ENCODE data around the gene DDX55.
"Not testable (repeated sequence)": the region's sequence is repeated elsewhere in the genome, so short reads cannot be mapped to it uniquely, and the experiment has no call there.

DDX55 gene

GRCh38 chr12:123601602-123602489 is at the start of gene DDX55:
Gene DDX55, plus strand, starts transcription at chr12:123602099. Its CDS starts 50 bp downstream, at chr12:123602149.
- H3K27me3 Mint-ChIP-seq = no peaks in the 10 kb centered on the region
- peak; percentile 96 for ATAC-seq
- H3K4me1 Mint-ChIP-seq = peaks cover 19% of the 10 kb centered on the region
- H3K27ac Mint-ChIP-seq = peak within 1 kb of the TSS; percentile 86
- H3K36me3 Mint-ChIP-seq = peaks cover 16% of the 10 kb centered on the region
- H3K4me3 Mint-ChIP-seq = peak within 1 kb of the TSS; percentile 85
- H3K9me3 Mint-ChIP-seq = no peaks in the 10 kb centered on the region

GRCh38 chr12:123554136-123554535 is 47.8 kb upstream of the DDX55 start:
- H3K36me3 Mint-ChIP-seq, H3K27ac Mint-ChIP-seq, H3K4me1 Mint-ChIP-seq, ATAC-seq, H3K27me3 Mint-ChIP-seq, H3K4me3 Mint-ChIP-seq, H3K9me3 Mint-ChIP-seq: not testable (repeated sequence)

- ATAC-seq, H3K27me3 Mint-ChIP-seq, H3K36me3 Mint-ChIP-seq, H3K4me1 Mint-ChIP-seq, H3K9me3 Mint-ChIP-seq, H3K27ac Mint-ChIP-seq, H3K4me3 Mint-ChIP-seq: not testable (repeated sequence)
Measured at GRCh38 chr12:123554843-123555242, 47.1 kb upstream of the DDX55 start.

GRCh38 chr12:123558487-123558886 is 43.4 kb upstream of the DDX55 start:
- H3K27me3 Mint-ChIP-seq, ATAC-seq, H3K4me1 Mint-ChIP-seq, H3K4me3 Mint-ChIP-seq, H3K27ac Mint-ChIP-seq, H3K9me3 Mint-ChIP-seq, H3K36me3 Mint-ChIP-seq: not testable (repeated sequence)

- no peak overlapping the region for H3K27ac Mint-ChIP-seq
Measured at GRCh38 chr12:123559468-123559867, 42.4 kb upstream of the DDX55 start.

GRCh38 chr12:123571343-123571813 is 30.5 kb upstream of the DDX55 start:
- no peak overlapping the region for H3K4me3 Mint-ChIP-seq
- no peaks in the 10 kb centered on the region for H3K9me3 Mint-ChIP-seq
- no peaks in the 10 kb centered on the region for H3K36me3 Mint-ChIP-seq
- no peak for ATAC-seq
- peaks cover 11% of the 10 kb centered on the region for H3K27me3 Mint-ChIP-seq
- H3K27ac Mint-ChIP-seq = no peak overlapping the region
- H3K4me1 Mint-ChIP-seq = no peaks in the 10 kb centered on the region

More at GRCh38 chr12:123559468-123559867, 42.4 kb upstream of the DDX55 start:
- no peak overlapping the region for H3K4me3 Mint-ChIP-seq
- H3K9me3 Mint-ChIP-seq = no peaks in the 10 kb centered on the region
- H3K27me3 Mint-ChIP-seq = no peaks in the 10 kb centered on the region
- no peak for ATAC-seq
- no peaks in the 10 kb centered on the region for H3K36me3 Mint-ChIP-seq
- H3K4me1 Mint-ChIP-seq = peaks cover 7% of the 10 kb centered on the region

- Mint-ChIP-seq H3K4me1 (no peaks in the 10 kb centered on the region), H3K4me3 (no peak overlapping the region)
Measured at GRCh38 chr12:123572391-123572790, 29.5 kb upstream of the DDX55 start.

GRCh38 chr12:123573870-123574269 is 28.0 kb upstream of the DDX55 start:
- Mint-ChIP-seq H3K4me1 (no peaks in the 10 kb centered on the region), H3K27ac (no peak overlapping the region), H3K9me3 (no peaks in the 10 kb centered on the region), H3K4me3 (no peak overlapping the region), H3K36me3 (no peaks in the 10 kb centered on the region), H3K27me3 (peaks cover 8% of the 10 kb centered on the region)
- ATAC-seq = no peak

More at GRCh38 chr12:123572391-123572790, 29.5 kb upstream of the DDX55 start:
- Mint-ChIP-seq H3K27ac (no peak overlapping the region), H3K9me3 (no peaks in the 10 kb centered on the region), H3K36me3 (no peaks in the 10 kb centered on the region), H3K27me3 (peaks cover 11% of the 10 kb centered on the region)
- no peak for ATAC-seq

GRCh38 chr12:123576611-123577010 is 25.3 kb upstream of the DDX55 start:
- no peaks in the 10 kb centered on the region for H3K36me3 Mint-ChIP-seq
- H3K4me1 Mint-ChIP-seq = no peaks in the 10 kb centered on the region
- H3K27ac Mint-ChIP-seq = no peak overlapping the region
- no peaks in the 10 kb centered on the region for H3K27me3 Mint-ChIP-seq
- no peak overlapping the region for H3K4me3 Mint-ChIP-seq
- H3K9me3 Mint-ChIP-seq = no peaks in the 10 kb centered on the region
- no peak for ATAC-seq

- no peak overlapping the region for H3K4me3 Mint-ChIP-seq
- H3K36me3 Mint-ChIP-seq = no peaks in the 10 kb centered on the region
- no peak for ATAC-seq
- H3K4me1 Mint-ChIP-seq = peaks cover 12% of the 10 kb centered on the region
- H3K27me3 Mint-ChIP-seq = no peaks in the 10 kb centered on the region
- no peaks in the 10 kb centered on the region for H3K9me3 Mint-ChIP-seq
- H3K27ac Mint-ChIP-seq = no peak overlapping the region
Measured at GRCh38 chr12:123578243-123578642, 23.7 kb upstream of the DDX55 start.

GRCh38 chr12:123578829-123579228 is 23.1 kb upstream of the DDX55 start:
- H3K36me3 Mint-ChIP-seq, H3K4me3 Mint-ChIP-seq, H3K9me3 Mint-ChIP-seq, H3K27ac Mint-ChIP-seq, H3K27me3 Mint-ChIP-seq, ATAC-seq: not testable (repeated sequence)
- H3K4me1 Mint-ChIP-seq = peaks cover 12% of the 10 kb centered on the region

GRCh38 chr12:123580772-123581171 is 21.1 kb upstream of the DDX55 start:
- Mint-ChIP-seq H3K27me3 (no peaks in the 10 kb centered on the region), H3K9me3 (no peaks in the 10 kb centered on the region), H3K27ac (no peak overlapping the region), H3K4me3 (no peak overlapping the region), H3K4me1 (peaks cover 21% of the 10 kb centered on the region), H3K36me3 (no peaks in the 10 kb centered on the region)
- ATAC-seq = no peak

- Mint-ChIP-seq H3K27ac (peak overlapping the region; percentile 23), H3K4me3 (no peak overlapping the region)
Measured at GRCh38 chr12:123591702-123592481, 10.0 kb upstream of the DDX55 start.

GRCh38 chr12:123595729-123596128 is 6.2 kb upstream of the DDX55 start:
- Mint-ChIP-seq H3K27ac (no peak overlapping the region), H3K4me3 (no peak overlapping the region), H3K9me3 (no peaks in the 10 kb centered on the region), H3K4me1 (peaks cover 21% of the 10 kb centered on the region), H3K36me3 (peaks cover 33% of the 10 kb centered on the region), H3K27me3 (no peaks in the 10 kb centered on the region)
- ATAC-seq = no peak

More at GRCh38 chr12:123591702-123592481, 10.0 kb upstream of the DDX55 start:
- Mint-ChIP-seq H3K27me3 (no peaks in the 10 kb centered on the region), H3K4me1 (peaks cover 23% of the 10 kb centered on the region), H3K9me3 (no peaks in the 10 kb centered on the region), H3K36me3 (peaks cover 38% of the 10 kb centered on the region)
- ATAC-seq = no peak

- Mint-ChIP-seq H3K27ac (no peak overlapping the region), H3K9me3 (no peaks in the 10 kb centered on the region), H3K36me3 (peaks cover 20% of the 10 kb centered on the region), H3K27me3 (no peaks in the 10 kb centered on the region), H3K4me1 (peaks cover 12% of the 10 kb centered on the region), H3K4me3 (no peak overlapping the region)
- ATAC-seq = no peak
Measured at GRCh38 chr12:123597100-123597499, 4.8 kb upstream of the DDX55 start.
